GM23248 (cell line): ENCODE measurements around the gene CACNA1C.

Experiments
- EZH2 ChIP-seq: fragments of 200-600 bp; sonication (generic); IDR thresholded peaks from 2 replicates; pipeline ENCODE4 v1.6.1; 2018; ENCODE audit warnings: antibody characterized with exemption, mild to moderate bottlenecking; ENCODE audit not compliant: insufficient read depth, poor library complexity, severe bottlenecking
- EZH2phosphoT487 ChIP-seq: fragments of 200-600 bp; sonication (generic); IDR thresholded peaks from 2 replicates; pipeline ENCODE4 v1.6.1; 2018; ENCODE audit warnings: antibody characterized with exemption, moderate library complexity, mild to moderate bottlenecking, low read depth; ENCODE audit not compliant: insufficient read depth

DNA sequence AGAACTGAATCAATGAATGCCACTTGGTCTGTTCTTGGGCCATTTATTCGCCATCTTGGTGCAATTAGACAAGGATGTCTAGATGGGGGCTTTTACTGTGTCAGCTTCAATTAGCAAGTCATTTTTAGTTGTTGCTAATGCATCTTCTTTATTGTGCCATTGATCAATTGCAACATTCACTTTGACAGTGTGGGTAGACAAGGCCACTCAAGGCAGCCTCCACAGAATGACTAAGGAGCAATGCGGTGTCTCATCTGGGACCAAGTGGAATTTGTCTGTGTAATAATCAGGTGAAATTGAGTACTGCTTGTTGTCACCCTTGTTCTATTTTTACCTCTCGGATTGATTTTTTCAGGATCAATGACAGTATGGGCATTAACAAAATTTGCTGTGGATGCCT, 275.9 kb downstream of the CACNA1C start:
- TF ChIP-seq EZH2, result no peak
- TF ChIP-seq EZH2phosphoT487, result no peak
